Stimulated activated CD4-positive, alpha-beta T cell treated with anti-CD3 and anti-CD28 coated beads, TNF-alpha, amount 100 ng/mL, for 1 hour (primary cell): Measurements from ENCODE around the gene SMIM20.

Experiments
- DNase-seq, 3 donors: peaks; one replicate each; pipeline ENCODE4 v3.0.0-alpha.2; 2020; ENCODE audit warnings: low read depth in 3 of 3, low spot score in 1 of 3

Gene SMIM20

DNA sequence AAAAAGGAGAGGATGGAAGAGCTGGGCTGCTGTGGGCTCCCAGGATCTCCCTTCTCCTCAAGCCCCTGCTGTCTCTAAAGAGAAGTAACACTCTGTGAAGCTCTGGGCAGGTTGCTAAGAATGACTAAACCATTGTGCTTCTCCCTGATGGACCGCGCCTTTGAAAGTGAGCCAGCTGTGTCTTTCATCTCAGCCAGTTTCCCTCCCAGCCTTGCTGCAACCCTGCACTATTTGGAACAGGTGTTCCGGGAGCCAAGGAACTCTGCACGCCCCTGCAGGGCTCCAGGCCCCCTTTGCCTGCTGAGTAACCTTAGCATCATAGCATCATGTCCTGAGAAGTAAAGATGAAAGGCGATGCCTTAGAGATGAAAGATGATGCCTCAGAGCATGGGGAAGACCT is 39.7 kb downstream of the SMIM20 start:
- DNase-seq: no peak

DNA sequence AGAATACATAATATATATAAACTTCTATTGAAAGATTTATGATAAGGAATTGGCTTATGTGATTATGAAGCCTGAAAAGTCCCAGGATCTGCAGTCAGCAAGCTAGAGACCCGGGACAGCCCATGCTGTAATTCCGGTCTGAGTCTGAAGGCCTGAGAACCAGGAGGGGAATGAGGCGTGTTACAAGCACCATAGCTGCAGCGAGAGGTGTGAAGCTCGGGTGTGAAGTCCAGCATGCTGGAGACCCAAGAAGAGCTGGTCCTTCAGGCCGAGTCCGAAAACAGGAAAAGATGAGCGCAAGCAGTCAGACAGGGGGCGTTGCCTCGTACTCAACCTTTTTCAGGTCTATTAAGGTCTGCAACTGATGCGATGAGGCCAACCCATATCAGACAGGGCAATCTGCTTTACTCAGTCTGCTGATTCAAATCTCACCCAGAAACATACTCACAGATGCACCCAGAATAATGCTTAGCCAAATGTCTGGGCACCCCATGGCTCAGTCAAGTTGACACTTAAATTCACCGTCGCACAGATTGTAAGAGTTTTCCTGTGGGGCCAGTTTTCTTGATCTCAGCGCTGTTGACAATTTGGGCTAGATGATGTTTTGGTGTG is 40.4 kb downstream of the SMIM20 start:
- DNase-seq: no peak

DNA sequence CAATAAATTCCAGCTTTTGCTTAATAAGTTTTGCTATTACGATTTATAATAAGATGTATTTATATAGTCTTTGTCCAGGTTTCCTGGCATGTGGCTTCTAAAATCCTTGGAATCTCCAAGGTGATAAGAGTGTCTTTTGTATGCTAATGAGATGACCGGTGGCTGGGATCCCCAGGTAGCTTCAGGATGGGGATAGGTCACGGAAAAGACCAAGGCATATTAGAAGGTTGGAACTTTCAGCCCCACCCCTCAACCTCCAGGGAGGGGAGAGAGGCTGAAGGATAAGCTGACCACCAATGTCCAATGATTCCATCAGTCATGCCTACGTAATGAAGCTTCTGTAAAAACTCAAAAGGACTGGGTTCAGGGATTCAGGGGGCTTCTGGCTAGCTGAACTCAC is 41.7 kb downstream of the SMIM20 start:
- DNase-seq: no peak

DNA sequence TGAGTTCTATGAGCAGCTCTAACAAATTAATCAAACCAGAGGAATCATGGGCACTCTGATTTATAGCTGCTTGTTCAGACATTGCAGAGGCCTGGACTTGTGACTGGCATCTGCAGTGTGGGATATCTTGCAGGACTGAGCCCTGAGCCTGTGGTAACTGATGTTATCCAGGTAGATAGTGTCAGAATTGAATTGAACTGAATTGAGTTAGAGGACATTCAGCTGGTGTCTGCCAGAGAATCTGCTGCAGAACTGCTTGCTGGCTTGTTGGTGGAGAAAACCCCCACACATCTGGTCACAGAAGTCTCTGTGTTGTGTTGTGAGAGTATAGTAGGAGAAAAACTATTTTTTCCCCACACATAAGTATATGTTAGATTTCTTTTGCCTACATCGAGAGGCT is 42.2 kb downstream of the SMIM20 start:
- DNase-seq: no peak

DNA sequence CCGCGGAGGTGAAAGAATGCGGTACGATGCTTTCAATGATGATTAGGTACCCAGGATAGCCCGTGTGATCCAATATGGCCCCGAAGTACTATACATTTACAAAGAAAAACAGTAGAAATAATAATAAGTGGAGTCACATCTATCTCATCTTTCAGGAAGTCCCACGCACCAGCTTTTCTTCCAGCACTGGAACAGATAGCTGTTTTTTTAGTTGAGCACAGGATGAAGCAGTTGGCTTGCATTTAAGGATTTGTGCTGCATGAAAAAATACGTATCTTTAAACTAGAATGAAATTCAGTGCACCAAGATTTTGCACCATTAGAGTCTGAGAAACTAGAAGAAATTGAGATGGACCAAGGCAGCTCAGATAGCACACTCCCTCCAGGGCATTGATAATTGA is 44.1 kb downstream of the SMIM20 start:
- DNase-seq: no peak

DNA sequence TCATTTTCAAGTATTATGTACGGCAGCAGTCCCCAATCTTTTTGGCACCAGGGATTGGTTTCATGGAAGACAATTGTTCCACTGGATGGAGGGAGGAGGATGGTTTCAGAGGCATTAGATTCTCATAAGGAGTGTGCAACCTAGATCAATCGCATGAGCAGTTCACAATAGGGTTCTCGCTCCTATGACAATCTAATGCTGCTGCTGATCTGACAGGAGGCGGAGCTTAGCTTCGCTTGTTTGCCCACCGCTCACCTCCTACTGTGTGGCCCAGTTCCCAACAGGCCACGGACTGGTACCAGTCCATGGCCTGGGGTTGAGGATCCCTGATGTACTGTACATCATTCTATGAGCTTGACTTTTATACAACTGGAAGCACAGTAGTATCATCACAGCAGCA is 48.4 kb downstream of the SMIM20 start:
- no peak for DNase-seq

DNA sequence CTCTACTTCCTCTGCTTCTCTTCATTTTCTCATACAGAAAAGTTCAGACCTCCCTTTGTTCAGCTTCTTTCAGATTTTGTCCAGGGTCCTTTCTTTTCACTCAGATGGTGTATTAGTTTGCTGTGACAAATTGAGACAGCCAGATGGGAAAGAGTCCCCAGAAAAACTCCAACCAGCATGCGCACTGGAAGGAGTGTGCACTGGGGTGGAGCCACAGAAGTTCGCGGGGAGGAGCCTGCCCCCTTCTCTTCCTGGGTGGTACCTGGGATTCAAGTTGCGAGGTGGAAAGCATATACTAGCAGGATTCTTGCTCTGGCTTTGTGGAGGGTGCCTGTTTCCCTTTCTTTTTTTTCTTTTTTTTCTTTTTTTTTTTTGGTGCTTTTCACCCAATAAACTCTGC is 51.6 kb downstream of the SMIM20 start:
- DNase-seq: no peak

DNA sequence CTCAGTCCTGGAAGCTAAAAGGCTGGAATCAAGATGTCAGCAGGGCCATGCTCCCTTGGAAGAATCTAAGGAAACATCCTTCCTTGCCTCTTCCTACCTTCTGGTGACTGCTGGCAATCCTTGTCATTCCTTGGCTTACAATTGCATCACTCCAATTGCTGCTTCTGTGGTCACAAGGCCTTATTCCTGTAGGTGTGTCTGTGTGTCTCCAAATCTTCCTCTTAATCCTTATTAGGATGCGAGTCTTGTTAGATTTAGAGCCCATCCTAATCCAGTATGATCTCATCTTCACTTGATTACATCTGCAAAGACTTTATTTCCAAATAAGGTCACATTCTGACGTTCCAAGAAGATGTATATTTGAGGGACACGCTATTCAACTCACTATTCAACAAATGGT is 52.2 kb downstream of the SMIM20 start:
- no peak for DNase-seq

DNA sequence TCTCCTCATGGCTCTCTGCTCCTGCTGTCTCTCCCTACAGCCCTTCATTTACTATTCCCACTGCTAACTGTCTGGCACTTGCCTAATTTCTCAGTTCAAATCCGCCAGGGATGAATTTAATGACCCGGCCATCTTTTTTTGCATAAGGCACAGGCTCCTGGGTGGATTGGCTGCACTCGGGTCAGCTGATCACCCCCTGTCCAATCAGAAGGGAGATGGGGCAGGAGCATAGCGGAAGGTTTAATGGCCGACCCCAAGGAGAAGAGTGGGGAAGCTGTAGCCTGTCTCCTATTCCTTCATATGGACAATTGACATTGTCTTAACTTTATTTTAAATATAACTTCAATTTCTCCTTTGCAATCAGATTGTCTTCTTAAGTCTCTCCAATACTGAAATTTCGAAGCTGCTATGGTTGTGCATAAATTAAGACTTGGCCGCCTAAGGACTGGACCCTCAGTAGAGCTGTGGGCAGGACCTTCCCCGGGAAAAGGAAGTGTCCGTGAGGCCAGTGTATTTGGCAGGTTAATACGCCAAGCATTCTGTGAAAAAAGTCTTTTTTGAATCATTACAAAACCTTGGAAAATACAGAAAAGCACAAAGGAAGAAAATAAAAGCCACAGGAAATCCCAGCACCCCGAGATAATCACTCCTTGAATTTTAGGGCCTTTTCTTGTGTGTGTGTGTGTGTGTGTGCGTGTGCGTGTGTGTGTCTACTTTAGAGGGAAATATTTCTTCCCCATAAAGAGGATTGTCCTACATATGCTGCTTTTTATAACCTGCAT is 55.5 kb downstream of the SMIM20 start:
- DNase-seq: no peak

DNA sequence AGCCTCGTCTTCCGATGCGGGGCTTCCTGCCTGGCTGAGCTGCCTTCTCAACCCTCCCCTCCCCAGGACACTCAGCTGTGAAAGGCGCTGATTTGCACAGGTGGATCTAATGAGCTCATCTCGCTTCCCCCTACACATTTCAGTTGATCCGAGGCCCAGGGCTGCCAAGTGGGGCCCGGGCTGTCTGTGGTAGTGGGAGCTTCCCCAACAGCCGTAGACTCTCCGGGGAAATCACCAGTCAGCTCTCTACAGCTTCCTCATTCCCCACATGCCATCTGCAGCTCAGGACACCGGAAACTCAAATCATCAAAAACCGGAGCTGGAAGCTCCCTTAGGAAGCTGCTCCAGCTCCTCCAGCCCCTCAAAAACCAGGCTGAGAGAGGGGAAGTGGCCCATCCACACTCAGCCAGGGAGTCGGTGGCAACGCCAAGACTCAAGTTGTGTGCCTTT is 56.2 kb downstream of the SMIM20 start:
- no peak for DNase-seq

DNA sequence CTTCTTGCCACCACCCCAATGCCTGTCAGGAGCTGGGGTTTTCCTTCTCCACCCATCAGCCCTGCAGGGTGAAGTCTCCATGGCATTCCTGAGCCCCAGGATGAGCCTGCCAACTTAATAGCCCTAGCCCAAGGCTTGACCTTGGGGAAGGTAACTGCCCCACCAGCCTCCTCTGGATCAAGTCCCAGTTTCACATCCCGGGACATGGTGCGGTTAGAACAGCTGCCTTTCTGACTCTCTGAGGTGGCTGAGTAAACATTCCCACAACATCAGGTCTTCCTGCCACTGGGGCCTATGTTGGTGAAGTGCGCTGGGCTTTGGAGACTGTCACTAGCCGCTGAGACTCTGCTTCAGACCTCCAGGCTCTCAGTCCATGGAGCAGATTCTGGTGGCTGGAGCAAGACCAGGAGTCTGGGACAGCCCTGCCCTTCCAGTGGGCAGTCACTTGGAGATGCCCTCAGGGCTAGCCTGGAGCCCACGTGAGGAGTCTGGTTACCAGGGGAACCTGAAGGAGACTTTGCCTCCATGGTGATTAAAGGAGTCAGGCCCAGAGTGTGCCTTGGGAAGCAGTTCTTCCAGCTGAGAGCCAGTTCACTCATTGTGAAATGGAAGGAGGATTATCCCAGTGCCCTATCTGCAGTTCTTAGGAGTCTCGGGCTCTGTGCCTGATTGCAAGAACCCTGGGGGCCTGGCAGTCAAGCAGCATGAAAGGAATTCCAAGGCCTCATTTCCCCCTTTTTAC is 56.8 kb downstream of the SMIM20 start:
- no peak for DNase-seq

DNA sequence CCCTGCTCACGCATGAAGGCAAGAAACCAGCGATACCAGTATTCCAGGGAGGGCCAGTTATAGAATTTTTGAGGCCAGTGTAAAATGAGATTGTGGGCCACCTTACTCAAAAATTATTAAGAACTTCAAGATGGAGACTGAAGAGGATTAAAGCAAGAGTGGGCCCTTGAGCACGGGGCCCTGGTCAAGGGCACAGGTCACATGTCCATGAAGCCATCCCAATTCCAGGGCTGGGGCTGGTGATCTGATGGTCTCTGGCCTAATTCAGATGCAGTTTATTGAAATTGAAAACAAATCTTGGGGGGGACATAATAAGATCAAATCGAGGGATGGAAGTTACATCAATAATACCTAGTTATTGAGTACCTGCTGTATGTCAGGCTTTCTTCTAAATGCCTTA is 58.3 kb downstream of the SMIM20 start:
- DNase-seq: no peak

DNA sequence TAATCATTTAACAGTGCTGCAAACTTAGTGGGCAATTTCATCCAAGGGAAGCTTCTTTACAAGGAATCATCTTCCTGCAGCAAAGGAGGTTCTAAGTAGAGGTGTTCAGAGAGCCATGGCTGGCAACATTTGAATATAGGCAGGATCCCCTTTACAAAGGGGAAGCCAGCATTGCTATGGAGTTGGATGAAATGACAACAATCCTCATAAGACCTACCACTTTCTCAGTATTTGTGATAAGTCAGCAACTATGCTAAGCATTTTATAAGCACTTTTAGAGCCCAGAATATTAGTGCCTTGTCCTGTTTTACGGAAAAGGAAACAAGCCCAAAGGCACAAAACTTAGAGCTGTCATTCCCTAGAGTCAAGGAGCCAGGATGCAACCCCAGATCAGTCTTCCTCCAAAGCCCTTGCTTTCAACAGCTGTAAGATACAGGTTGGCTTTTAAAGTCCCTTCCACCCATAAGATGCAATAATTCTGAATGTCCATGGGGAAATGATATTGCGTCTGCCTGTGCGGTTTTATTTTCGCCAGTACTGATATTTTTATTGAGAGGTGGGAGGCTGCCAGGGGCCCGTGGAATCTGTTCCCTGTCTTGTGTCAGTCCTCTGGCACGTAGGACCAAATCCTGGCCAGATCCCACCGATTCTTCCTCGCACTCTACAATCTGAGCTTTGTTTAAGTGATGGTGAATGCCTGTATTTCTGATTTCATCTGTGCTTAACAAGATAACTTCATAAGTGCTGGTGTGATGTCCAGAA is 59.1 kb downstream of the SMIM20 start:
- no peak for DNase-seq

DNA sequence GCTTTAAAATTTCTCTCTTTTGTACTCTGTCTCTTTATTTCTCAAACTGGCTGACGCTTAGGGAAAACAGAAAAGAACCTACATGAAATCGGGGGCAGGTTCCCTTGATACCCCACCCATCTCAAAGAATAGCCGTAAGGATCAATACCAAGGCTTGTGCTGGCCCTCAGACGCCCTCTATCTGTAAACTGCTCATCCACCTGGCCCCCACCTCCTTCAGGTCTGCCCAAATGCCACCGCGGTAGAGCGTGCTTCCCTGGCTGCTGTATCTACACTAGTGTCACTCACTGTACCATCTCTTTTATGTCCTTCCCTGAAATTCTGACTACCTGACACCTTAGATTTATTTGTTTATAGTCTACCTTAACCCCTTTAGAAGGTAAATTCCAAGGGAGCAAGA is 62.8 kb downstream of the SMIM20 start:
- no peak for DNase-seq

DNA sequence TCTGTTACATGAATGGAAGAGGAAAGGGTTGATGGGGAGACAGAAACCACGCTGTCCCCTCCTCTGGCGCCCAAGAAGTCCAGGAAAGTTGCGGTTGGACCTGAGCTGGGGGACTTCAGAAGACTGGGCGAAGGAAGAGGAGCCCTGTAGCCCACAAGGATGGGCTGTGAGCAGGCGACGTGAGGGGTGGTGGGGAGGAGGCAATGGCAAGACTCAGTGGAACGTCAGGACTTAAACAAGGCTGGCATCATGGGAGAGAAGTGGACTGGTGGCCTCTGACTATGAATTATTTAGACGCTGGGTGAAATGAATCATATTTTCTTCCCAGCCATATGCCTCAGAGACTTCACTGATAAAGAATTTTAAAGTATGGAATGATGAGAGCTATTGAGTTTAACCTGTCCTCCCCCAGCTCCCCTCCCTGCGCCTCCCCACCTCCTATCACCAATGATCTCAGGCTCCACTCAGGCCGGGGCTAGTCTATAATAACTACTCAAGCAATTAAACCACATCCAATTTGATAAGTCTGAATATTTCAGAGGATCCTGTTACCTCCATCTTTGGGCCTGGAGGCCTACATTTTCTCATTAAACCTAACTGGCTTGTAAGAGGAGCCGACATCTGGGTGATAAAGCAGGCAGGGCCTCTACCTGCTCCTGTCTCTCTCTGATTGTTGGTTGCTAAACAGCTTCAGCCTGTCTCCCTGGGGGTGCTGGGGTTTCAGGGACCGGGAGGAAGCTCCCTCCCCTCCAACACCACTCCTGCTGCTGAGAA is 63.6 kb downstream of the SMIM20 start:
- no peak for DNase-seq

DNA sequence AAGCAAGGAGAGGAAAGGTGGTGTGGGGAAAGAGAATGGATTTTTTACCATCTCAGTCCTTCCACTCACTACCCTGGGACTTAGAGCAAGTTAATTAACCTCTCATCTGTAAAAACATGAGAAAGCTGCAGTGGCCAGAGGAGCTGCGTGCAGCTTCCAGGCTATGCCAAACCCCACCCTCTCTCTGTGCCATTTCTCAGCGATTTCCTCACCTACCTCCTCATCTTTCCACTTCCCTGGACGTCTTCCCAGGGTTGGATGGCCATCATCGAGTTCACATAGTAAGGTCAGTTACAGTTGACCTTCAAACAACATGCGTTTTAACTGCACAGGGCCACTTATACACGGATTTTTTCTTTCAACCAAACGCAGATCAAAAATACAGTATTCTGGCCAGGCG is 64.3 kb downstream of the SMIM20 start:
- DNase-seq: no peak
